Transverse colon (tissue), 4 donors: Measurements from ENCODE around the gene VAV1. TPM values are rescaled to one million over a fixed set of nuclear protein-coding genes. Genes with fewer than 3 reads are reported as not detected.
A peak's percentile ranks its signal among the peaks of the same experiment; 100 is the strongest.

Experiments used
- DNase-seq: peaks from one replicate; pipeline ENCODE4 v3.0.0-alpha.2; 2019
- H3K27ac ChIP-seq, 4 donors: fragments of 200-600 bp; sonication (generic); 2 replicates each; pipeline ENCODE4 v1.5.1; 2016 to 2018; ENCODE audit warnings: inconsistent platforms in 4 of 4
- H3K27me3 ChIP-seq: fragments of 200-600 bp; sonication (generic); 2 replicates; pipeline ENCODE4 v1.5.1; 2017; ENCODE audit warnings: inconsistent platforms
- H3K36me3 ChIP-seq, 4 donors: fragments of 200-600 bp; sonication (generic); 2 replicates each; pipeline ENCODE4 v1.5.1; 2017 to 2019; ENCODE audit warnings: inconsistent platforms in 4 of 4
- H3K4me1 ChIP-seq, 4 donors: fragments of 200-600 bp; sonication (generic); 2 replicates each; pipeline ENCODE4 v1.5.1; 2017 to 2020; ENCODE audit warnings: inconsistent platforms in 4 of 4
- H3K4me3 ChIP-seq, 4 donors: fragments of 200-600 bp; sonication (generic); 1 replicate in 1 of 4; 2 replicates in 3 of 4; pipeline versions ENCODE4 v1.5.1 to v1.6.1; 2017 to 2019; ENCODE audit warnings: inconsistent platforms in 4 of 4
- H3K9me3 ChIP-seq, 2 donors: fragments of 200-600 bp; sonication (generic); 2 replicates each; pipeline ENCODE4 v1.5.1; 2017 to 2019; ENCODE audit warnings: inconsistent platforms in 2 of 2
- EP300 ChIP-seq: sonication (generic); formaldehyde crosslinking; IDR thresholded peaks from one replicate; pipeline ENCODE4 v1.6.1; 2017; ENCODE audit warnings: antibody characterized with exemption, low read depth
- POLR2A ChIP-seq: fragments of 450-650 bp; IDR thresholded peaks from one replicate; pipeline ENCODE4 v1.6.1; 2016; ENCODE audit warnings: antibody characterized with exemption, mild to moderate bottlenecking, moderate library complexity
- POLR2AphosphoS5 ChIP-seq, 3 donors: sonication (generic); formaldehyde crosslinking; IDR thresholded peaks; one replicate each; pipeline ENCODE4 v1.6.1; 2016; ENCODE audit warnings: antibody characterized with exemption in 3 of 3
- WGBS, 2 donors: methylation state at CpG; one replicate each; pipeline ENCODE4 v1.1.5; 2018; ENCODE audit warnings: low coverage in 1 of 2; 5-methylcytosine and 5-hydroxymethylcytosine counted together
- in situ Hi-C, 4 donors: fragments of 200-750 bp; cut with MboI; loops; one replicate each; pipeline versions ENCODE4 v1.15.0 to v1.15.1; 2017; ENCODE audit warnings: low sequenced_read_pairs in 3 of 4, low pct_ligation_motif_present in 1 of 4, low pct_unique_long_range_greater_than_20kb in 1 of 4
- intact Hi-C: fragments of 100-400 bp; cut with DNase I; formaldehyde crosslinking; loops from one replicate; pipeline ENCODE4 v1.15.1; 2023; ENCODE audit warnings: low total_unique reads
- total RNA-seq, 4 donors: library from RNA; depleted of rRNA; stranded (reverse); fragments of >200 nt; gene quantifications; one replicate each; pipeline ENCODE4 v1.1.0, GENCODE V29; 2016
- TF ChIP-seq, protein P1 (sequence below), 5 experiments: fragments of 200-600 bp in 3 of 5; fragments of 450-650 bp in 2 of 5; sonication (generic) in 3 of 5; IDR thresholded peaks; 1 replicate in 2 of 5; 2 replicates in 3 of 5; pipeline ENCODE4 v1.5.1; 2016 to 2017; ENCODE audit warnings: antibody characterized with exemption in 5 of 5, inconsistent platforms in 3 of 5, mild to moderate bottlenecking in 2 of 5, moderate library complexity in 1 of 5

VAV1 gene
- total RNA-seq, 4 donors from 2014 or later: 0.60 to 10.8 (median 6.0) TPM

- no peak overlapping the region for H3K4me3 ChIP-seq
- no peaks in the 10 kb centered on the region for H3K27me3 ChIP-seq
- in situ Hi-C loops (no loop called here), intact Hi-C loops (no loop called here)
- WGBS, 2 donors: 93 to 94% methylated on average over 9 to 16 of the region's 16 CpGs
- no peaks in the 10 kb centered on the region for H3K9me3 ChIP-seq
- TF ChIP-seq POLR2A: no peak
- no peak for TF ChIP-seq EP300
- no peak for TF ChIP-seq POLR2AphosphoS5 (IDR thresholded peaks at IDR 0.05)
- TF ChIP-seq, protein P1, sequence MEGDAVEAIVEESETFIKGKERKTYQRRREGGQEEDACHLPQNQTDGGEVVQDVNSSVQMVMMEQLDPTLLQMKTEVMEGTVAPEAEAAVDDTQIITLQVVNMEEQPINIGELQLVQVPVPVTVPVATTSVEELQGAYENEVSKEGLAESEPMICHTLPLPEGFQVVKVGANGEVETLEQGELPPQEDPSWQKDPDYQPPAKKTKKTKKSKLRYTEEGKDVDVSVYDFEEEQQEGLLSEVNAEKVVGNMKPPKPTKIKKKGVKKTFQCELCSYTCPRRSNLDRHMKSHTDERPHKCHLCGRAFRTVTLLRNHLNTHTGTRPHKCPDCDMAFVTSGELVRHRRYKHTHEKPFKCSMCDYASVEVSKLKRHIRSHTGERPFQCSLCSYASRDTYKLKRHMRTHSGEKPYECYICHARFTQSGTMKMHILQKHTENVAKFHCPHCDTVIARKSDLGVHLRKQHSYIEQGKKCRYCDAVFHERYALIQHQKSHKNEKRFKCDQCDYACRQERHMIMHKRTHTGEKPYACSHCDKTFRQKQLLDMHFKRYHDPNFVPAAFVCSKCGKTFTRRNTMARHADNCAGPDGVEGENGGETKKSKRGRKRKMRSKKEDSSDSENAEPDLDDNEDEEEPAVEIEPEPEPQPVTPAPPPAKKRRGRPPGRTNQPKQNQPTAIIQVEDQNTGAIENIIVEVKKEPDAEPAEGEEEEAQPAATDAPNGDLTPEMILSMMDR (IDR thresholded peaks at IDR 0.05): no peak
- H3K4me1 ChIP-seq: peaks cover 0 to 18% (median 15%) of the 10 kb centered on the region in 4 donors
- no peak for DNase-seq
- peaks cover 0 to 47% (median 19%) of the 10 kb centered on the region in 4 donors for H3K36me3 ChIP-seq
- H3K27ac ChIP-seq: peak overlapping the region in 3 of 4 donors; percentile 83 to 86 (median 85)
Observed at GRCh38 chr19:6751189-6751588, 21.3 kb upstream of the VAV1 start.

DNA sequence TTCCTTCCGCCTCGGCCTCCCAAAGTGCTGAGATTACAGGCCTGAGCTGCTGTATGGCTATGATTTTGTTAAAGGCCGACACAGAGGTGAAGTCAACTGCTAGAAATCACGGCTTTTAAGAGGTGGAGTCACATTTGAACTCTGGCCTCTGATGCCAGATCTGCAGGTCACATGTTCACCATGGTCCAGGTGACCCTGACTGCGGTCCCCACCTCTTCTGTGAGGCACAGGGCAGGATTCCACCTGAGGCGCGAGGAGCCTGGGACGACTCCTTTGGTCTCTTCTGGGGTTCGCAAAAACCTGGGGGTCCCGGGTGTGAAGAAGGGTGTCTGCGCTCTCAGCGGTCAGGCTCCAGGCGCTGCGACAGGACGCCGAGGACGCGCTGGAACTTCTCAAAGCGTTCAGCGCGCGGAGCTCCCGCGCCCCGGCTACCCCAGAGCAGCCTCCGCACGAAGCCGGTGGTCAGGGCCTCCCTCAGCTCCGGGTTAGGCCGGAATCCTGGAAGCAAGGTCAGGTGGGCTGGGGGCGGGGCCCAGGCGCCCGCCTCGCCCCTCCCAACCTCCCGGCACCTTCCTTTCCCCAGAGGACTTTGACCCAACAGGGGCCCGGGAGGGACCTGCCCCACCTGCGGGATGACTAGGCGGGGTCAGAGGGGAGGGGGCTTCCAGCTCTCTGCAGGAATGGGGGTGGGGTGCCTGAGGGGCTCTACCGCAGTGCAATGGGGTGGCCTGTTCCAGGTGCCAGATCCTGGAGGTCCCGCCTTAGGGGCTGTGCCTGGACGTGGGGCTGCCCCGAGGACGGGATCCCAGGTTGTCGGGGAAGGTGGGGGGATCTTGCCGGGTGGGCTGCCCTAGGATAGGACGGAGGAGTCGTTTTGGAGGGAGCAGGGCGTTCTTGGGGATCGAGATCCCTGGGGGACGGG lies 20.0 kb upstream of the VAV1 start:
- no peaks in the 10 kb centered on the region for H3K9me3 ChIP-seq
- H3K4me3 ChIP-seq: peak overlapping the region in 3 of 4 donors; percentile 5 to 37 (median 29)
- peak overlapping the region; percentile 83 to 86 (median 84) for H3K27ac ChIP-seq
- peak in 1 of 3 donors; percentile 53 for TF ChIP-seq POLR2AphosphoS5 (IDR thresholded peaks at IDR 0.05)
- TF ChIP-seq, protein P1 (IDR thresholded peaks at IDR 0.05): no peak
- 58 to 60% methylated on average over 3 to 35 of the region's 50 CpGs for WGBS, 2 donors
- H3K36me3 ChIP-seq: peaks cover 0 to 34% (median 12%) of the 10 kb centered on the region in 4 donors
- in situ Hi-C loops: no loop called here
- H3K4me1 ChIP-seq: peaks cover 0 to 18% (median 15%) of the 10 kb centered on the region in 4 donors
- intact Hi-C loops: no loop called here
- H3K27me3 ChIP-seq: no peaks in the 10 kb centered on the region
- DNase-seq: peak; percentile 85

- Histone ChIP-seq H3K9me3 (no peaks in the 10 kb centered on the region), H3K27me3 (no peaks in the 10 kb centered on the region), H3K36me3 (peaks cover 0 to 27% (median 12%) of the 10 kb centered on the region in 4 donors), H3K4me3 (peak overlapping the region in 3 of 4 donors; percentile 5 to 37 (median 29)), H3K4me1 (peaks cover 0 to 18% (median 15%) of the 10 kb centered on the region in 4 donors), H3K27ac (peak overlapping the region; percentile 83 to 86 (median 84))
- DNase-seq: peak; percentile 95
- intact Hi-C loops: no loop called here
- 3 to 4% methylated on average over 5 to 27 of the region's 50 CpGs for WGBS, 2 donors
- TF ChIP-seq, protein P1 (IDR thresholded peaks at IDR 0.05): peak; percentile 38 to 81 (median 49)
- TF ChIP-seq POLR2A: peak; percentile 73
- TF ChIP-seq EP300: peak; percentile 37
- peak in 2 of 3 donors; percentile 72 to 82 for TF ChIP-seq POLR2AphosphoS5 (IDR thresholded peaks at IDR 0.05)
- in situ Hi-C loops: no loop called here
Observed at GRCh38 chr19:6753178-6754031, 19.1 kb upstream of the VAV1 start.

GRCh38 chr19:6754136-6754535 lies 18.4 kb upstream of the VAV1 start:
- WGBS, 2 donors: 95% methylated on average over 22 of the region's 22 CpGs; no CpG with 5 or more reads in 1 of the 2 donors
- no peaks in the 10 kb centered on the region for H3K27me3 ChIP-seq
- no peak for TF ChIP-seq POLR2AphosphoS5 (IDR thresholded peaks at IDR 0.05)
- TF ChIP-seq, protein P1 (IDR thresholded peaks at IDR 0.05): no peak
- no peak for TF ChIP-seq POLR2A
- TF ChIP-seq EP300: no peak
- in situ Hi-C loops: no loop called here
- H3K9me3 ChIP-seq: no peaks in the 10 kb centered on the region
- peaks cover 0 to 24% (median 12%) of the 10 kb centered on the region in 4 donors for H3K36me3 ChIP-seq
- no peak overlapping the region for H3K4me3 ChIP-seq
- peak overlapping the region; percentile 83 to 86 (median 84) for H3K27ac ChIP-seq
- intact Hi-C loops: no loop called here
- peaks cover 0 to 18% (median 15%) of the 10 kb centered on the region in 4 donors for H3K4me1 ChIP-seq
- no peak for DNase-seq
